HepG2 (cell line): Measurements from ENCODE around the gene TBC1D1. TPM values are rescaled to one million over a fixed set of nuclear protein-coding genes. Genes with fewer than 3 reads are reported as not detected.

Experiments used
- ATAC-seq: fragments of 200-7000 bp; cut with Tn5 transposase; 3 replicates; pipeline ENCODE4 v1.9.1; 2020; ENCODE audit warnings: mild to moderate bottlenecking, moderate library complexity
- BruUV-seq: library from RNA; stranded (reverse); fragments of 400-500 nt; replicated peaks from 2 replicates; lab custom pipeline; 2021; lab: Mats Ljungman, UMichigan
- CTCF ChIA-PET: fragments of 300-600 bp; formaldehyde crosslinking; extraction: SDS; loops from one replicate; lab custom pipeline; 2021; ENCODE audit warnings: low total read pairs, inconsistent platforms, low intra/inter-chr PET ratio; lab: Yijun Ruan, JAX
- POLR2A ChIA-PET: fragments of 350-600 bp; sonication (Branson Sonifier 250); formaldehyde crosslinking; loops from one replicate; lab custom pipeline; 2020; ENCODE audit warnings: antibody characterized with exemption, inconsistent platforms; lab: Yijun Ruan, JAX
- DNase-seq: peaks from one replicate; pipeline ENCODE4 v3.0.0-alpha.2; 2015; ENCODE audit warnings: low spot score
- FAIRE-seq: peaks from 3 replicates; lab custom pipeline; 2011; peaks lifted over from hg19 to GRCh38; lab: Jason Lieb, UNC
- H2AFZ ChIP-seq: one replicate; pipeline ENCODE4 v1.6.1; 2011; ENCODE audit warnings: low read length, inconsistent platforms
- H3K27ac ChIP-seq: fragments of 300-600 bp; 3 replicates; pipeline ENCODE4 v1.8.0; 2011; ENCODE audit warnings: mixed run types, mild to moderate bottlenecking, mixed read lengths, low read length, inconsistent platforms; ENCODE audit not compliant: insufficient read depth; ENCODE audit errors: extremely low read length
- H3K27me3 ChIP-seq, 2 experiments: fragments of 200-600 bp in 1 of 2; 2 replicates in 1 of 2; 3 replicates in 1 of 2; pipeline versions ENCODE4 v1.6.0 to v1.8.0; 2011; ENCODE audit warnings: low read length in 2 of 2, mild to moderate bottlenecking in 2 of 2, moderate library complexity in 2 of 2, inconsistent platforms in 1 of 2; ENCODE audit not compliant: insufficient read depth in 2 of 2, control insufficient read depth in 1 of 2
- H3K36me3 ChIP-seq, 2 experiments: fragments of 200-600 bp in 1 of 2; replicated peaks in 1 of 2; 2 replicates in 1 of 2; 3 replicates in 1 of 2; pipeline versions ENCODE4 v1.5.1 to v1.8.0; 2011; ENCODE audit warnings: low read length in 2 of 2, inconsistent platforms in 1 of 2; ENCODE audit not compliant: insufficient read depth in 2 of 2, control insufficient read depth in 1 of 2
- H3K4me1 ChIP-seq: 2 replicates; pipeline ENCODE4 v1.5.1; 2012; ENCODE audit warnings: low read length, inconsistent platforms; ENCODE audit not compliant: insufficient read depth
- H3K4me2 ChIP-seq: 2 replicates; pipeline ENCODE4 v1.6.0; 2011; ENCODE audit warnings: low read depth, low read length, inconsistent platforms
- H3K4me3 ChIP-seq, 3 experiments: fragments of 200-600 bp in 1 of 3; sonication (generic), shearing (Covaris generic) in 1 of 3; replicated peaks in 1 of 3; 2 replicates each; pipeline ENCODE4 v1.5.1; 2011 to 2016; ENCODE audit warnings: low read length in 3 of 3, inconsistent platforms in 2 of 3, low read depth in 2 of 3, mild to moderate bottlenecking in 2 of 3, control low read depth in 1 of 3, mixed read lengths in 1 of 3; ENCODE audit not compliant: insufficient read depth in 1 of 3
- H3K79me2 ChIP-seq: one replicate; pipeline ENCODE4 v1.6.1; 2011; ENCODE audit warnings: low read length, inconsistent platforms; ENCODE audit not compliant: insufficient read depth
- H3K9ac ChIP-seq: 2 replicates; pipeline ENCODE4 v1.6.0; 2011; ENCODE audit warnings: mild to moderate bottlenecking, low read depth, low read length, inconsistent platforms; ENCODE audit not compliant: insufficient read depth
- H3K9me3 ChIP-seq: 2 replicates; pipeline ENCODE4 v1.5.1; 2012; ENCODE audit warnings: mild to moderate bottlenecking, low read length
- H4K20me1 ChIP-seq: 2 replicates; pipeline ENCODE4 v1.6.0; 2011; ENCODE audit warnings: inconsistent platforms, mild to moderate bottlenecking, low read length, moderate library complexity; ENCODE audit not compliant: insufficient read depth
- ATM ChIP-seq: fragments of 450-650 bp; IDR thresholded peaks from 2 replicates; pipeline ENCODE4 v1.7.1; 2017; ENCODE audit warnings: mild to moderate bottlenecking, borderline replicate concordance
- BRF2 ChIP-seq: sonication (generic); formaldehyde crosslinking; IDR thresholded peaks from 2 replicates; pipeline ENCODE4 v1.8.1; 2022; ENCODE audit warnings: mild to moderate bottlenecking, missing genetic modification reagents
- ELF1 ChIP-seq: sonication (generic); formaldehyde crosslinking; IDR thresholded peaks from 2 replicates; pipeline ENCODE4 v1.4.0; 2020; ENCODE audit warnings: missing genetic modification reagents
- FOXO4 ChIP-seq: sonication (generic); formaldehyde crosslinking; conservative IDR thresholded peaks from 2 replicates; pipeline ENCODE4 v1.8.1; 2023; ENCODE audit warnings: missing genetic modification reagents
- GABPB1 ChIP-seq: IDR thresholded peaks from 2 replicates; pipeline ENCODE4 v1.6.1; 2016; ENCODE audit warnings: mild to moderate bottlenecking, missing genetic modification reagents, moderate library complexity, missing compliant biosample characterization
- HOXA5 ChIP-seq: sonication (generic); formaldehyde crosslinking; IDR thresholded peaks from 2 replicates; pipeline ENCODE4 v1.4.0; 2020; ENCODE audit warnings: missing genetic modification reagents
- LCORL ChIP-seq, 2 experiments: fragments of 450-650 bp in 1 of 2; sonication (generic) in 1 of 2; formaldehyde crosslinking in 1 of 2; IDR thresholded peaks; 2 replicates each; pipeline versions ENCODE4 v1.5.0 to v1.6.1; 2017 to 2020; ENCODE audit warnings: antibody characterized with exemption in 1 of 2, missing genetic modification reagents in 1 of 2
- NONO ChIP-seq, 2 experiments: fragments of 450-650 bp in 1 of 2; sonication (generic) in 1 of 2; formaldehyde crosslinking in 1 of 2; IDR thresholded peaks in 1 of 2; conservative IDR thresholded peaks in 1 of 2; 2 replicates each; pipeline versions ENCODE4 v1.6.1 to v1.8.0; 2017 to 2022; ENCODE audit warnings: mild to moderate bottlenecking in 1 of 2, missing genetic modification reagents in 1 of 2, moderate library complexity in 1 of 2
- NR0B2 ChIP-seq: sonication (generic); formaldehyde crosslinking; IDR thresholded peaks from 2 replicates; pipeline ENCODE4 v1.4.0; 2020; ENCODE audit warnings: mild to moderate bottlenecking, missing genetic modification reagents
- THAP11 ChIP-seq: IDR thresholded peaks from 2 replicates; pipeline ENCODE4 v1.6.1; 2016; ENCODE audit warnings: missing biosample characterization, missing genetic modification reagents
- TRIM24 ChIP-seq: sonication (generic); formaldehyde crosslinking; IDR thresholded peaks from 2 replicates; pipeline ENCODE4 v1.8.0; 2022; ENCODE audit warnings: mild to moderate bottlenecking, missing genetic modification reagents
- ZBTB37 ChIP-seq: sonication (generic); formaldehyde crosslinking; IDR thresholded peaks from 2 replicates; pipeline ENCODE4 v1.4.0; 2020; ENCODE audit warnings: mild to moderate bottlenecking, missing genetic modification reagents
- ZNF280B ChIP-seq: sonication (generic); formaldehyde crosslinking; IDR thresholded peaks from 2 replicates; pipeline ENCODE4 v1.5.0; 2020; ENCODE audit warnings: missing genetic modification reagents, mild to moderate bottlenecking, borderline replicate concordance
- WGBS: methylation state at CpG from one replicate; pipeline ENCODE4 v1.1.6; 2017; ENCODE audit warnings: low lambda C conversion rate; 5-methylcytosine and 5-hydroxymethylcytosine counted together
- in situ Hi-C: cut with HindIII; loops from 2 replicates; pipeline ENCODE4 v1.10.0; 2017; ENCODE audit warnings: low pct_unique_long_range_greater_than_20kb; ENCODE audit not compliant: extremely low pct_ligation_motif_present
- intact Hi-C: fragments of 100-400 bp; cut with micrococcal nuclease; formaldehyde crosslinking; loops from one replicate; pipeline ENCODE4 v1.10.0; 2022; ENCODE audit not compliant: unreplicated experiment
- polyA plus RNA-seq, 8 experiments: library from polyadenylated mRNA; depleted of rRNA in 3 of 8; stranded (reverse) in 7 of 8; unstranded in 1 of 8; fragments of >200 nt; fragmentation: Illumina TruSeq in 4 of 8; extraction: Trizol in 4 of 8; gene quantifications; 2 replicates each; pipeline versions ENCODE4 v1.2.1 to v1.2.3, GENCODE V29; 2011 to 2016; ENCODE audit warnings: low read depth in 4 of 8, missing spikeins in 1 of 8, mixed read lengths in 1 of 8; ENCODE audit not compliant: insufficient read depth in 1 of 8
- total RNA-seq, 5 experiments: library from RNA; depleted of rRNA; stranded (reverse); fragments of >200 nt; fragmentation: Illumina TruSeq; extraction: Trizol; gene quantifications; 2 replicates each; pipeline ENCODE4 v1.2.3, GENCODE V29; 2016; ENCODE audit warnings: low read depth in 1 of 5

Gene TBC1D1
- total and polyA plus RNA-seq, 2 of the 13 experiments (the other 11 are each of a cell fraction or from before 2014, with no cell fraction given) = 37.3 to 62.8 TPM

GRCh38 chr4:37995981-37996775 is 105.3 kb downstream of the TBC1D1 start:
- H3K9ac ChIP-seq = no peak overlapping the region
- no peaks in the 10 kb centered on the region for H3K27me3 ChIP-seq
- H4K20me1 ChIP-seq = no peaks in the 10 kb centered on the region
- 95% methylated on average over 7 of the region's 7 CpGs for WGBS
- FAIRE-seq (no peak), DNase-seq (no peak), ATAC-seq (no peak)
- no peaks in the 10 kb centered on the region for H3K9me3 ChIP-seq
- H3K79me2 ChIP-seq = no peaks in the 10 kb centered on the region
- ChIA-PET POLR2A (no interaction called here), CTCF (no interaction called here)
- intact Hi-C loops (no loop called here), in situ Hi-C loops (no loop called here)
- no peak overlapping the region for H3K27ac ChIP-seq
- H3K4me2 ChIP-seq = no peak overlapping the region
- H3K4me1 ChIP-seq = peaks cover 29% of the 10 kb centered on the region
- H3K4me3 ChIP-seq = no peak overlapping the region
- no peaks in the 10 kb centered on the region for H3K36me3 ChIP-seq
- no peak overlapping the region for H2AFZ ChIP-seq
- BruUV-seq = no TSS peak
- TF ChIP-seq BRF2 (CRISPR knock-in tag) (no peak), ATM (no peak), TRIM24 (CRISPR knock-in tag) (no peak), NONO (IDR thresholded peaks at IDR 0.05) (no peak), NONO (CRISPR knock-in tag; conservative IDR thresholded peaks at IDR 0.05) (no peak), LCORL (IDR thresholded peaks at IDR 0.05) (no peak), LCORL (CRISPR knock-in tag; IDR thresholded peaks at IDR 0.05) (no peak), THAP11 (CRISPR knock-in tag) (no peak), ZBTB37 (CRISPR knock-in tag) (no peak), GABPB1 (CRISPR knock-in tag) (no peak), NR0B2 (CRISPR knock-in tag) (no peak), FOXO4 (CRISPR knock-in tag) (no peak), ELF1 (CRISPR knock-in tag) (no peak), ZNF280B (CRISPR knock-in tag) (no peak), HOXA5 (CRISPR knock-in tag) (no peak)
